ENCODE results near the gene MAN1C1.
"Not testable (repeated sequence)": the region's sequence is repeated elsewhere in the genome, so short reads cannot be mapped to it uniquely, and the experiment has no call there.

The MAN1C1 gene

GRCh38 chr1:25636141-25636540 lies 19.6 kb downstream of the MAN1C1 start:
- not testable (repeated sequence) for DNase-seq

- no peak for DNase-seq
These were observed 24.2 kb downstream of the MAN1C1 start for GRCh38 chr1:25640646-25641328.

- no peak for DNase-seq
These were observed 24.7 kb downstream of the MAN1C1 start for GRCh38 chr1:25641329-25641725.

GRCh38 chr1:25641931-25642573 lies 25.5 kb downstream of the MAN1C1 start:
- DNase-seq: no peak

- DNase-seq: no peak
These were observed 26.1 kb downstream of the MAN1C1 start for GRCh38 chr1:25642574-25643108.

- no peak for DNase-seq
These were observed 27.3 kb downstream of the MAN1C1 start for GRCh38 chr1:25643929-25644328.

- no peak for DNase-seq
These were observed 28.4 kb downstream of the MAN1C1 start for GRCh38 chr1:25644962-25645361.

GRCh38 chr1:25645637-25646400 lies 29.2 kb downstream of the MAN1C1 start:
- DNase-seq: no peak

- DNase-seq: no peak
These were observed 30.5 kb downstream of the MAN1C1 start for GRCh38 chr1:25647106-25647505.

GRCh38 chr1:25647863-25648262 lies 31.3 kb downstream of the MAN1C1 start:
- no peak for DNase-seq

- DNase-seq: no peak
These were observed 32.3 kb downstream of the MAN1C1 start for GRCh38 chr1:25648681-25649440.

GRCh38 chr1:25649505-25650288 lies 33.1 kb downstream of the MAN1C1 start:
- no peak for DNase-seq

GRCh38 chr1:25650289-25650576 lies 33.6 kb downstream of the MAN1C1 start:
- no peak for DNase-seq

- no peak for DNase-seq
These were observed 34.5 kb downstream of the MAN1C1 start for GRCh38 chr1:25651036-25651640.

- DNase-seq: no peak
These were observed 35.5 kb downstream of the MAN1C1 start for GRCh38 chr1:25651824-25652741.

- DNase-seq: no peak
These were observed 37.0 kb downstream of the MAN1C1 start for GRCh38 chr1:25653558-25653957.

- no peak for DNase-seq
These were observed 37.6 kb downstream of the MAN1C1 start for GRCh38 chr1:25654109-25654660.

GRCh38 chr1:25657121-25657882 lies 40.7 kb downstream of the MAN1C1 start:
- no peak for DNase-seq

GRCh38 chr1:25657883-25658760 lies 41.5 kb downstream of the MAN1C1 start:
- DNase-seq: no peak

Data from kidney glomerular epithelial cell (primary cell).